ENCODE results near the gene PPP2R5C.
"Not testable (repeated sequence)": the region's sequence is repeated elsewhere in the genome, so short reads cannot be mapped to it uniquely, and the experiment has no call there.

Gene PPP2R5C

DNA sequence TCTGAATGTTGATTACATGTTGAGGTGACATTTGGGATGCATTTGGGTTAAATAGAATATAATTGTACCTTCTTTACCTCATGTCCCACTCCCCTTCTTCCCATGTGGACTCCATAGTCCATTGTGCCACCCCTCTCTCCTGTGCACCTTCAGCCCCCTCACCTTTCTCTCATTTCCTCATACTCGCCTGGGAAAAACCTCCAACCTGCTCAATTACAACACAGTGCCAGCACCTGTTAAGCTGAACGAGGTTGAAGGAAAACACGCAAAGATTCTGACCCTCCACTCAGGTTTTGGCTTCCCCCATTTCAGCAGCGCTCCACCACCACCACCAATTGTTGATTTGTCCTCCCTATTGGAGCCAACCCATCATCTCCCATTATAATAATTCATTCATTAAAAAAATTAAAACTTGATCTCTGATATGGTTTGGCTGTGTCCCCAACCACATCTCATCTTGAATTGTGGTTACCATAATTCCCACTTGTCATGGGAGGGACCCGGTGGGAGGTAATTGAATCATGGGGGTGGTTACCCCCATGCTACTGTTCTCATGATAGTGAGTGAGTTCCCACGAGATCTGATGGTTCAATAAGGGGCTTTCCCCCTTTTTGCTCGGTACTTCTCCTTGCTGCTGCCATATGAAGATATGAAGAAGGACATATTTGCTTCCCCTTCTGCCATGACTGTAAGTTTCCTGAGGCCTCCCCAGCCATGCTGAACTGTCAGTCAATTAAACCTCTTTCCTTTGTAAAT, 33.7 kb upstream of the PPP2R5C start:
- no peak for DNase-seq

GRCh38 chr14:101728367-101728742, 33.2 kb upstream of the PPP2R5C start:
- DNase-seq = no peak

GRCh38 chr14:101729382-101729781, 32.1 kb upstream of the PPP2R5C start:
- DNase-seq = no peak

- DNase-seq = not testable (repeated sequence)
Measured at GRCh38 chr14:101730157-101730556, 31.4 kb upstream of the PPP2R5C start.

DNA sequence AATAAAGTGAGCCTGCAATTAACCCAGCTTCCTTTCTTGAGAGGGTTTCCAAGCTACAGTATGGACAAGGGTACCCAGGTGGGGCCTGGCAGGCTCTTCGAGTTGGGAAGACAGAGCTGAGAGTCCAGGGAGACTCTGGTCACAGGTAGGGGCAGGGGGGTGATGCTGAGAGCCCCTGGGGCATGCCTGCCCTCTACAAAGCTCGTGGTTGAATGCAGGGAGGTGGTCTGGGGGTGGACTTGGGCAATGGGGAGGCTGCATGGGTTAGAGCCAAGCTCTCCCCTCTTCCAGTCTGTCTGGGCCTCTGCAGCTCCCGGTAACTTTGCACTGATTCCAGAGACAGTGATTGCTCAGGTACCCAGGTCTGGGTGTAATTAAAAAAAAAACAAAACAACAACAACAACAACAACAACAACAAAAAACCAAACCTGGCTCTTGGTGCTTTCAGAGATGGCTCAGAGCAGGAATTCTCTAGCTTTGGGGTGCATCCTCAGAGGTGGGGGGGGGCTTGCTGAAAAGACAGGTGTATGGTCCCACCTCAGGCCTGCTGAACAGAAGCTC, 30.8 kb upstream of the PPP2R5C start:
- DNase-seq = no peak

GRCh38 chr14:101731187-101732080, 30.1 kb upstream of the PPP2R5C start:
- no peak for DNase-seq

GRCh38 chr14:101732118-101732517, 29.4 kb upstream of the PPP2R5C start:
- DNase-seq = no peak

DNA sequence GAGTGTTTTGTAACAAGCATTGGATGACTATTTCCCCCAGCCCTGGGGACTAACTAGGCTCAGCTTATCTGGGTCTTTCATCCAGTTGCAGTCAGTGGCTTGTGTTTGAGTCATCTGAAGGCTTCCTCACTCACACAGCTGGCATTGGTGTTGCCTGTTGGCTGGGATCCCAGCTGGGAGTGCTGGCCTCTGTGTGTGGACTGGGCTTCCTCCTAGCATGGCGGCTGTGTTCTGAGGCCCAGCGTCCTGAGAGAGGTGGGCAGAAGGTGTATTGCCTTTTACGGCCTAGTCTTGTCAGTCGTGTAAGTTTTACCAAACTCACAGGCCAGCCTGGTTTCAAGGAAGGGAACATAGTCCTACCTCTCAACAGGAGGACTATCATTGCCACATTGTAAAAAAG, 28.3 kb upstream of the PPP2R5C start:
- DNase-seq = no peak

- no peak for DNase-seq
Measured at GRCh38 chr14:101734246-101734847, 27.2 kb upstream of the PPP2R5C start.

GRCh38 chr14:101735453-101735852, 26.1 kb upstream of the PPP2R5C start:
- DNase-seq = no peak

DNA sequence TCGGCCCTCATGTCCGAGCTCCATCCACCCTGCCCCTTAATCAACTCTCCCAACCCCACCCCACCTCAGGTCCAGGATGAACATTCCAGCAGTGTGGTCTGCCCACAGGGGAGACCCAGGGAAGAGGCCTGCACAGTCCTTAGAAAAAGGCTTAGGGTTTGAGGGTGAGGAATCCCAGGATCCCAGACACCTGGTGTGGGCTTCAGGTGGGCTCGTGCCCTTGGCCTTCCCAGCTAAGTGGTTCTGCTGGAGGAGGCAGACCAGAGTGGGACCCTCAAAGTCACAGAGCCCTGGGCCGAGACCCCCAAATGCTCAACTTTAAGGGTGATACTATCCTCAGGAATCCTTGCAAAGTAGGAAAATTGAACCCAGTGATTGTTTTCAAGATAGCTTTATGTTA, 25.4 kb upstream of the PPP2R5C start:
- no peak for DNase-seq

DNA sequence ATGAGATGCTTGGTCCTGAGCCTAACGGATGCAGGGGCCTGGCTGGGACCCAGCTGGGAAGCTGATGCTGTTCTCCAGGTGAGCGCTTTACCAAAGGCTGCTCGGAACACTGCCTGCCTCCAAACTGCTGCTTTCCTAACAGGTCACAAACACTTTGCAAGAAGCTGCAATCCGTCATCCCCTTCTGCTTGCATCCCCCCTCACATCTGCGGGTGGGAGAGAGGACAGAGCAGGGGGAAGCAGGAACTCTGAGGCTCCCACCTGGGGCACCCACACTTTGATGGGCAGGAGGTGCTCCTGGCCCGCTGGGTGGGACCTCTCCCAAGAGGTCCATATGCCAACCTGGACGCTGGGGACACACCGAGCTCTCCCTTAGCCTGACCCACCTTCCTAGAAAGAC, 24.9 kb upstream of the PPP2R5C start:
- DNase-seq = no peak

GRCh38 chr14:101737414-101738339, 23.8 kb upstream of the PPP2R5C start:
- no peak for DNase-seq

GRCh38 chr14:101738703-101739320, 22.7 kb upstream of the PPP2R5C start:
- no peak for DNase-seq

- no peak for DNase-seq
Measured at GRCh38 chr14:101739446-101740141, 21.9 kb upstream of the PPP2R5C start.

DNA sequence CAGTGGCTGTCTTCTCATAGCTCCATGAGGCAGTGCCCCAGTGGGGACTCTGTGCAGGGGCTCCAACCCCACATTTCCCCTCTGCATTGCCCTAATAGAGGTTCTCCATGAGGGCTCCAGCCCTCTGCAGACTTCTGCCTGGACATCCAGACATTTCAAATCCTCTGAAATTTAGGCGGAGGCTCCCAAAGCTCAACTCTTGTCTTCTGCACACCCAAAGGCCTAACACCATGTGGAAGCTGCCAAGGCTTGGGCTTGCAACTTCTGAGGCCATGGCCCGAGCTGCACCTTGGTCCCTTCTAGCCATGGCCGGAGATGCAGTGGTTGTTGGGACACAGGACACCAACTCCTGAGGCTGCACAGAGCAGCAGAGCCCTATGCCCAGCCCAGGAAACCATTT, 20.5 kb upstream of the PPP2R5C start:
- no peak for DNase-seq

GRCh38 chr14:101743701-101744100, 17.8 kb upstream of the PPP2R5C start:
- DNase-seq = no peak

DNA sequence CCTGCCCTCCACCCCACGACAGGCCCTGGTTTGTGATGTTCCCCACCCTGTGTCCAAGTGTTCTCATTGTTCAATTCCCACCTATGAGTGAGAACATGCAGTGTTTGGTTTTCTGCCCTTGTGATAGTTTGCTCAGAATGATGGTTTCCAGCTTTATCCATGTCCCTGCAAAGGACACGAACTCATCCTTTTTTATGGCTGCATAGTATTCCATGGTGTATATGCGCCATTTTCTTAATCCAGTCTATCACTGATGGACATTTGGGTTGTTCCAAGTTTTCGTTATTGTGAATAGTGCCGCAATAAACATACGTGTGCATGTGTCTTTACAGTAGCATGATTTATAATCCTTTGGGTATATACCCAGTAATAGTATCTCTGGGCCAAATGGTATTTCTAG, 17.1 kb upstream of the PPP2R5C start:
- DNase-seq = not testable (repeated sequence)

DNA sequence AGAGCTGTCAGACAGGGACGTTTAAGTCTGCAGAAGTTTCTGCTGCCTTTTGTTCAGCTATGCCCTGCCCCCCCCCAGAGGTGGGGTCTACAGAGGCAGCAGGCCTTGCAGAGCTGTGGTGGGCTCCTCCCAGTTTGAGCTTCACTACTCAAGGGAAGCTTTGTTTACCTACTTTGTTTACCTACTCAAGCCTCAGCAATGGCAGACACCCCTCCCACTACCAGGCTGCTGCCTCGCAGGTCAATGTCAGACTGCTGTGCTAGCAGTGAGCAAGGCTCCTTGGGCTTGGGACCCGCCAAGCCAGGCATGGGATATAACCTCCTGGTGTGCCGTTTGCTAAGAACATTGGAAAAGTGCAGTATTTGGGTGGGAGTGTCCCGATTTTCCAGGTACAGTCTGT, 11.8 kb upstream of the PPP2R5C start:
- not testable (repeated sequence) for DNase-seq

GRCh38 chr14:101754893-101755292, 6.6 kb upstream of the PPP2R5C start:
- no peak for DNase-seq
